HCT116 (cell line): ENCODE data around the gene VSX1. TPM values are rescaled to one million over a fixed set of nuclear protein-coding genes. Genes with fewer than 3 reads are reported as not detected.
A peak's percentile ranks its signal among the peaks of the same experiment; 100 is the strongest.

Experiments
- ATAC-seq: fragments of 200-7000 bp; cut with Tn5 transposase; 2 replicates; pipeline ENCODE4 v1.9.1; 2020; ENCODE audit warnings: mild to moderate bottlenecking, moderate library complexity
- BruUV-seq: library from RNA; stranded (reverse); fragments of 400-500 nt; replicated peaks from 2 replicates; lab custom pipeline; 2021; lab: Mats Ljungman, UMichigan
- CTCF ChIA-PET: fragments of 300-600 bp; sonication (Branson Sonifier 250); formaldehyde crosslinking; loops from one replicate; lab custom pipeline; 2021; ENCODE audit warnings: antibody characterized with exemption; lab: Charles Lee
- POLR2A ChIA-PET: fragments of 300-600, 350-600 bp; sonication (Branson Sonifier 250); formaldehyde crosslinking; loops from one replicate; lab custom pipeline; 2021; ENCODE audit warnings: antibody characterized with exemption; lab: Charles Lee
- RAD21 ChIA-PET, 2 experiments: fragments of 300-600 bp; sonication (Branson Sonifier 250); formaldehyde crosslinking; loops; one replicate each; lab custom pipeline; 2023; ENCODE audit warnings: low total read pairs in 2 of 2; ENCODE audit not compliant: uncharacterized antibody in 2 of 2, unreplicated experiment in 2 of 2, low non-redundant PET in 1 of 2; lab: Charles Lee
- DNase-seq: peaks from one replicate; pipeline ENCODE4 v3.0.0-alpha.2; 2010; ENCODE audit warnings: low read depth, low spot score
- H2AFZ ChIP-seq: fragments of 200-600 bp; shearing (Covaris generic), sonication (generic); 2 replicates; pipeline ENCODE4 v1.6.1; 2017; ENCODE audit warnings: low read depth, mixed run types, mixed read lengths, antibody characterized with exemption, low read length; ENCODE audit not compliant: poor library complexity, severe bottlenecking
- H3K27ac ChIP-seq: 2 replicates; pipeline ENCODE4 v1.5.1; 2012; ENCODE audit warnings: low read depth, low read length
- H3K27me3 ChIP-seq: fragments of 200-600 bp; sonication (generic); 2 replicates; pipeline ENCODE4 v1.6.1; 2016; ENCODE audit warnings: mixed run types, low read length, mixed read lengths; ENCODE audit not compliant: insufficient read depth
- H3K36me3 ChIP-seq, 2 experiments: fragments of 200-500 bp in 1 of 2; fragments of 200-600 bp in 1 of 2; sonication (Bioruptor generic) in 1 of 2; sonication (generic) in 1 of 2; 2 replicates each; pipeline versions ENCODE4 v1.5.1 to v1.6.1; 2014 to 2016; ENCODE audit warnings: low read length in 2 of 2, inconsistent platforms in 1 of 2, mixed read lengths in 1 of 2, mixed run types in 1 of 2; ENCODE audit not compliant: insufficient read depth in 2 of 2, control insufficient read depth in 1 of 2
- H3K4me1 ChIP-seq, 2 experiments: fragments of 200-600 bp in 1 of 2; sonication (generic) in 1 of 2; 2 replicates each; pipeline versions ENCODE4 v1.5.1 to v1.6.1; 2012 to 2017; ENCODE audit warnings: low read length in 2 of 2, inconsistent platforms in 1 of 2, mild to moderate bottlenecking in 1 of 2, mixed read lengths in 1 of 2, mixed run types in 1 of 2, moderate library complexity in 1 of 2; ENCODE audit not compliant: insufficient read depth in 2 of 2, control insufficient read depth in 1 of 2
- H3K4me2 ChIP-seq: fragments of 200-600 bp; sonication (generic); 2 replicates; pipeline ENCODE4 v1.6.1; 2017; ENCODE audit warnings: mixed run types, low read length, mixed read lengths
- H3K4me3 ChIP-seq, 2 experiments: fragments of 200-600 bp in 1 of 2; sonication (generic) in 1 of 2; replicated peaks in 1 of 2; 2 replicates each; pipeline ENCODE4 v1.5.1; 2011 to 2016; ENCODE audit warnings: low read length in 2 of 2, control low read depth in 1 of 2, low read depth in 1 of 2, mild to moderate bottlenecking in 1 of 2, mixed read lengths in 1 of 2, mixed run types in 1 of 2
- H3K79me2 ChIP-seq: fragments of 200-600 bp; sonication (generic); 2 replicates; pipeline ENCODE4 v1.6.1; 2017; ENCODE audit warnings: mild to moderate bottlenecking, mixed run types, low read length, moderate library complexity, mixed read lengths; ENCODE audit not compliant: insufficient read depth
- H3K9ac ChIP-seq: fragments of 200-600 bp; sonication (generic); 2 replicates; pipeline ENCODE4 v1.6.1; 2016; ENCODE audit warnings: low read length, mixed read lengths
- H3K9me2 ChIP-seq: fragments of 200-600 bp; sonication (generic), shearing (Covaris generic); 2 replicates; pipeline ENCODE4 v1.6.1; 2017; ENCODE audit warnings: mixed run types, mild to moderate bottlenecking, moderate library complexity; ENCODE audit not compliant: insufficient read depth
- H3K9me3 ChIP-seq, 2 experiments: fragments of 200-500 bp in 1 of 2; fragments of 200-600 bp in 1 of 2; sonication (Bioruptor generic) in 1 of 2; sonication (generic) in 1 of 2; 2 replicates each; pipeline ENCODE4 v1.6.1; 2014 to 2017; ENCODE audit warnings: low read length in 2 of 2, mixed read lengths in 2 of 2, inconsistent platforms in 1 of 2, low read depth in 1 of 2, mild to moderate bottlenecking in 1 of 2, mixed run types in 1 of 2, moderate library complexity in 1 of 2; ENCODE audit not compliant: control insufficient read depth in 1 of 2, insufficient read depth in 1 of 2
- H4K20me1 ChIP-seq: fragments of 200-600 bp; sonication (generic), shearing (Covaris generic); 2 replicates; pipeline ENCODE4 v1.6.1; 2017; ENCODE audit warnings: mixed run types, mild to moderate bottlenecking, moderate library complexity; ENCODE audit not compliant: insufficient read depth
- CBX3 ChIP-seq: IDR thresholded peaks from 2 replicates; pipeline ENCODE4 v1.6.1; 2012; ENCODE audit warnings: low read depth
- EGR1 ChIP-seq: IDR thresholded peaks from 2 replicates; pipeline ENCODE4 v1.6.1; 2012; ENCODE audit warnings: low read depth
- ELF1 ChIP-seq: IDR thresholded peaks from 2 replicates; pipeline ENCODE4 v1.6.1; 2012; ENCODE audit warnings: low read depth, borderline replicate concordance
- EZH2phosphoT487 ChIP-seq: fragments of 200-600 bp; IDR thresholded peaks from 2 replicates; pipeline ENCODE4 v1.6.1; 2018; ENCODE audit warnings: antibody characterized with exemption, borderline replicate concordance
- JUND ChIP-seq: IDR thresholded peaks from 2 replicates; pipeline ENCODE4 v1.6.1; 2012
- YY1 ChIP-seq: IDR thresholded peaks from 2 replicates; pipeline ENCODE4 v1.6.1; 2011; ENCODE audit warnings: low read length, low read depth, moderate library complexity, mild to moderate bottlenecking; ENCODE audit not compliant: insufficient replicate concordance; ENCODE audit errors: extremely low read depth
- intact Hi-C: fragments of 100-400 bp; cut with micrococcal nuclease; formaldehyde crosslinking; loops from 2 replicates; pipeline ENCODE4 v1.10.0; 2022
- total RNA-seq: library from RNA; stranded (reverse); gene quantifications from one replicate; pipeline ENCODE4 v1.2.1, GENCODE V29; 2021; ENCODE audit not compliant: unreplicated experiment
- TF ChIP-seq, protein P1 (sequence below), 3 experiments: fragments of 200-600 bp in 1 of 3; sonication (generic) in 1 of 3; IDR thresholded peaks in 2 of 3; conservative IDR thresholded peaks in 1 of 3; 2 replicates each; pipeline ENCODE4 v1.5.1; 2012 to 2017; ENCODE audit warnings: low read depth in 2 of 3, low read length in 2 of 3, antibody characterized with exemption in 1 of 3, borderline replicate concordance in 1 of 3, control low read depth in 1 of 3, mild to moderate bottlenecking in 1 of 3, mixed read lengths in 1 of 3, mixed run types in 1 of 3, moderate library complexity in 1 of 3; ENCODE audit not compliant: insufficient read depth in 1 of 3
- TF ChIP-seq, protein P2 (sequence below): IDR thresholded peaks from 2 replicates; pipeline ENCODE4 v1.6.1; 2011; ENCODE audit warnings: mild to moderate bottlenecking, low read length, moderate library complexity; ENCODE audit not compliant: insufficient replicate concordance; ENCODE audit errors: extremely low read depth

The VSX1 gene
- total RNA-seq, 1 experiment from 2014 or later = not detected

DNA sequence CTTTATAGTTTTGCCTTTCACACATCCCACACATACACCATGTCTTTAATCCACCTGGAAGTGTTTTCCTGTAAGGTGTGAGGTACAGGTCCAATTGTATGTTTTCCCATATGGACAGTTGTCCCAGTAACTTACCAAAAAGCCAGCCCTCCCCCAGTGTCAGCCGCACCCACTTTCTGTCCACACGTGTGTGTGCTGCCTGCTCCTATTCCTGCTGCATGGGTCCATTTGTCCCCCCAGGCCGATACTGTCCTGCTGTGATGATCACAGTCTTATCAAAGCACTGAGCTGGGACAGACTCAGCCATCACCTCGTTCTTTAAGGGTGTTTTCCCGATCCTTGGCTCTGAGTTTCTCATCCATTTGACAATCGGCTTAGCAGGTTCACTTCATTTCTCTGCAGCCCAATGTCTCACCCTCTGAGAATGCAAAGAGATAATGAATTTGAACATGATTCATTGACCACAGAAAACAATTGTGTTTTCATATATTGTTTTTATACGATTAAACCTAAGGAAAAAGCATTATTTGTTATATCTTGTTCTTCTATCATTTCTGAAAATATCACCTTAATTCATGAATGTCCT is 9.6 kb downstream of the VSX1 start:
- no TSS peak for BruUV-seq

DNA sequence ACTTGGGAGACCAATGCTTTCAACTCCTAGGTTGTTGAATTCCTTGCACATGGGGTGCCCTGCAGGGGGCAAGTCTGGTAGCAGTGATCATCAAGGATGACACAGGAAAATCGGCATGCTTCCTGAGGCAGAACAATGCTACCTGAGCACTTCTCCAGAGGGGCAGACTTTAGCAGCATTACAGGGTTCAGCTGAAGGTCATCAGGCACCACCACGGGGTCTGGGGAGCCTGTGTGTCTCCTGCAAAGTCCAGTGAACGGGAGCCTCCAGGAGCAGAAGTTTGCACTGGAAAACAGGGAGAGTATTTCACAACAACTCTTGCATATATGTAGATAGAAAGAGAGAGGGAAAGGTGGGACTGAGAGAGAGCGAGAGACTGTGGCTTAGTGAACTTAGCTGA is 10.2 kb downstream of the VSX1 start:
- no TSS peak for BruUV-seq
- CTCF ChIA-PET = interaction anchor here (1.0 kb wide), 1 partner anchor 78 kb away, joined by 3 read pairs; no protein-coding TSS in a partner anchor
- no peak for TF ChIP-seq JUND
- TF ChIP-seq ELF1 = no peak
- TF ChIP-seq, protein P1, sequence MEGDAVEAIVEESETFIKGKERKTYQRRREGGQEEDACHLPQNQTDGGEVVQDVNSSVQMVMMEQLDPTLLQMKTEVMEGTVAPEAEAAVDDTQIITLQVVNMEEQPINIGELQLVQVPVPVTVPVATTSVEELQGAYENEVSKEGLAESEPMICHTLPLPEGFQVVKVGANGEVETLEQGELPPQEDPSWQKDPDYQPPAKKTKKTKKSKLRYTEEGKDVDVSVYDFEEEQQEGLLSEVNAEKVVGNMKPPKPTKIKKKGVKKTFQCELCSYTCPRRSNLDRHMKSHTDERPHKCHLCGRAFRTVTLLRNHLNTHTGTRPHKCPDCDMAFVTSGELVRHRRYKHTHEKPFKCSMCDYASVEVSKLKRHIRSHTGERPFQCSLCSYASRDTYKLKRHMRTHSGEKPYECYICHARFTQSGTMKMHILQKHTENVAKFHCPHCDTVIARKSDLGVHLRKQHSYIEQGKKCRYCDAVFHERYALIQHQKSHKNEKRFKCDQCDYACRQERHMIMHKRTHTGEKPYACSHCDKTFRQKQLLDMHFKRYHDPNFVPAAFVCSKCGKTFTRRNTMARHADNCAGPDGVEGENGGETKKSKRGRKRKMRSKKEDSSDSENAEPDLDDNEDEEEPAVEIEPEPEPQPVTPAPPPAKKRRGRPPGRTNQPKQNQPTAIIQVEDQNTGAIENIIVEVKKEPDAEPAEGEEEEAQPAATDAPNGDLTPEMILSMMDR (IDR thresholded peaks at IDR 0.05 in 2 of 3, conservative IDR thresholded peaks at IDR 0.05 in 1 of 3; ENCODE audit: borderline replicate concordance in 1 of 3, insufficient read depth in 1 of 3, low read depth in 2 of 3, low read length in 2 of 3) = no peak
- no peak for TF ChIP-seq EZH2phosphoT487
- TF ChIP-seq YY1 = no peak
- no peak for TF ChIP-seq EGR1
- TF ChIP-seq CBX3 = no peak
- TF ChIP-seq, protein P2, sequence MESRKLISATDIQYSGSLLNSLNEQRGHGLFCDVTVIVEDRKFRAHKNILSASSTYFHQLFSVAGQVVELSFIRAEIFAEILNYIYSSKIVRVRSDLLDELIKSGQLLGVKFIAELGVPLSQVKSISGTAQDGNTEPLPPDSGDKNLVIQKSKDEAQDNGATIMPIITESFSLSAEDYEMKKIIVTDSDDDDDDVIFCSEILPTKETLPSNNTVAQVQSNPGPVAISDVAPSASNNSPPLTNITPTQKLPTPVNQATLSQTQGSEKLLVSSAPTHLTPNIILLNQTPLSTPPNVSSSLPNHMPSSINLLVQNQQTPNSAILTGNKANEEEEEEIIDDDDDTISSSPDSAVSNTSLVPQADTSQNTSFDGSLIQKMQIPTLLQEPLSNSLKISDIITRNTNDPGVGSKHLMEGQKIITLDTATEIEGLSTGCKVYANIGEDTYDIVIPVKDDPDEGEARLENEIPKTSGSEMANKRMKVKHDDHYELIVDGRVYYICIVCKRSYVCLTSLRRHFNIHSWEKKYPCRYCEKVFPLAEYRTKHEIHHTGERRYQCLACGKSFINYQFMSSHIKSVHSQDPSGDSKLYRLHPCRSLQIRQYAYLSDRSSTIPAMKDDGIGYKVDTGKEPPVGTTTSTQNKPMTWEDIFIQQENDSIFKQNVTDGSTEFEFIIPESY = no peak

More for the DNA sequence above, 9.6 kb downstream of the VSX1 start:
- Histone ChIP-seq H3K36me3 (no peaks in the 10 kb centered on the region), H3K4me2 (no peak overlapping the region), H2AFZ (no peak overlapping the region), H3K9me3 (no peaks in the 10 kb centered on the region), H3K9me2 (no peaks in the 10 kb centered on the region), H3K27me3 (peaks cover 55% of the 10 kb centered on the region), H3K27ac (no peak overlapping the region), H4K20me1 (no peaks in the 10 kb centered on the region; the same call in 1 of the 2 replicates), H3K9ac (no peak overlapping the region), H3K79me2 (no peaks in the 10 kb centered on the region), H3K4me3 (no peak overlapping the region), H3K4me1 (peaks cover 17 to 22% of the 10 kb centered on the region in 2 experiments)
- DNase-seq (no peak), ATAC-seq (no peak)
- RAD21 ChIA-PET = no interaction called here
- CTCF ChIA-PET = interaction anchor here (1.0 kb wide), 1 partner anchor 79 kb away, joined by 3 read pairs; no protein-coding TSS in a partner anchor
- TF ChIP-seq, protein P1 (IDR thresholded peaks at IDR 0.05 in 2 of 3, conservative IDR thresholded peaks at IDR 0.05 in 1 of 3; ENCODE audit: borderline replicate concordance in 1 of 3, insufficient read depth in 1 of 3, low read depth in 2 of 3, low read length in 2 of 3) = no peak
- intact Hi-C loops = no loop called here
- POLR2A ChIA-PET = no interaction called here

More for the DNA sequence above, 10.2 kb downstream of the VSX1 start:
- Histone ChIP-seq H3K4me1 (peaks cover 11 to 16% of the 10 kb centered on the region in 2 experiments), H4K20me1 (no peaks in the 10 kb centered on the region; the same call in 1 of the 2 replicates), H3K79me2 (no peaks in the 10 kb centered on the region), H3K27ac (no peak overlapping the region), H3K9me2 (no peaks in the 10 kb centered on the region), H3K9ac (no peak overlapping the region), H3K27me3 (peaks cover 55% of the 10 kb centered on the region), H3K4me2 (no peak overlapping the region), H3K36me3 (no peaks in the 10 kb centered on the region), H3K9me3 (no peaks in the 10 kb centered on the region), H3K4me3 (no peak overlapping the region), H2AFZ (no peak overlapping the region)
- DNase-seq (no peak), ATAC-seq (peak; percentile 18; the same call in 1 of the 2 replicates)
- intact Hi-C loops = no loop called here
- RAD21 ChIA-PET = no interaction called here
- POLR2A ChIA-PET = no interaction called here
